GM18511 (cell line): Measurements from ENCODE around the gene CAMTA1.

Experiments used
- ATAC-seq: cut with Tn5 transposase; IDR thresholded peaks from one replicate; pipeline ENCODE4 v1.9.1; 2021; ENCODE audit warnings: mild to moderate bottlenecking, moderate library complexity; ENCODE audit not compliant: unreplicated experiment

The CAMTA1 gene

DNA sequence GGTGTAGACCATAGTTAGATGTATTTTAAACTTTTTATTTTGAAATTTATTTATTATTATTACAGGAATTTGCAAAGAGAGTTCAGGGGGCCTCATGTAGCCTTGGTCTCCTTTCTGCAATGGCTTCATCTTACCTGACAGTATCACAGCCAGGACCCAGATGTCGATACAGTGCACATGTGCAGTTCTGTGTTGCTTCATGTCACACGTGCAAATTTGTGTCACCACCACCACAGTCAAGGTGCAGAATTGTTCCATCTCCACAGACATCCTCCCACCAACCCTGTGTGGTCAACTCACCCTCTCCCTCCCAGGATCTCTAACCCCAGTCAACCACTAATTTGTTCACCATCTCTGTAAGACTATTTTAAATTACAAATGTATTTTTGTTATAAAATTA lies 184.5 kb downstream of the CAMTA1 start:
- no peak for ATAC-seq

DNA sequence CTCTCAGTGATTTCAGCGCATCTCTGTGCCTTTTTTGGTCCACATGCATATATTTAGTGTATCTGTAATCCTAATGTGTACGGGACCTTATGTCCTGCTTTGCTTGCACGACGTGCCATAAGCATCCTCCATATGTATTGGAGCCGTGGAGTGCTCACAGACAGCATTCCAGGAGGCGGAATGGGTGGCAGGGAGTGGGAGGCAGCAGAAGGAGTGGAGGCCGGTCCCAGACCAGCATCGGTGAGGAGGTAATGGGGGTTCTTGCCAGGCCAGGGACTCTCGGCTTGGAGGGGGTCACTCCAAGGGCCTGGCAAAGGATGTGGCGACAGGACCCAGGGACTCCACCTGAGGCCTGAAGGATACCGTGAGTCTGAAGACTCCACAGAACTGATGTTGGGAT lies 185.0 kb downstream of the CAMTA1 start:
- ATAC-seq = no peak

- ATAC-seq = no peak
These were observed 185.8 kb downstream of the CAMTA1 start for GRCh38 chr1:6971048-6971447.

GRCh38 chr1:6971699-6972098 lies 186.4 kb downstream of the CAMTA1 start:
- ATAC-seq = no peak

- ATAC-seq = no peak
These were observed 187.1 kb downstream of the CAMTA1 start for GRCh38 chr1:6972399-6972798.

DNA sequence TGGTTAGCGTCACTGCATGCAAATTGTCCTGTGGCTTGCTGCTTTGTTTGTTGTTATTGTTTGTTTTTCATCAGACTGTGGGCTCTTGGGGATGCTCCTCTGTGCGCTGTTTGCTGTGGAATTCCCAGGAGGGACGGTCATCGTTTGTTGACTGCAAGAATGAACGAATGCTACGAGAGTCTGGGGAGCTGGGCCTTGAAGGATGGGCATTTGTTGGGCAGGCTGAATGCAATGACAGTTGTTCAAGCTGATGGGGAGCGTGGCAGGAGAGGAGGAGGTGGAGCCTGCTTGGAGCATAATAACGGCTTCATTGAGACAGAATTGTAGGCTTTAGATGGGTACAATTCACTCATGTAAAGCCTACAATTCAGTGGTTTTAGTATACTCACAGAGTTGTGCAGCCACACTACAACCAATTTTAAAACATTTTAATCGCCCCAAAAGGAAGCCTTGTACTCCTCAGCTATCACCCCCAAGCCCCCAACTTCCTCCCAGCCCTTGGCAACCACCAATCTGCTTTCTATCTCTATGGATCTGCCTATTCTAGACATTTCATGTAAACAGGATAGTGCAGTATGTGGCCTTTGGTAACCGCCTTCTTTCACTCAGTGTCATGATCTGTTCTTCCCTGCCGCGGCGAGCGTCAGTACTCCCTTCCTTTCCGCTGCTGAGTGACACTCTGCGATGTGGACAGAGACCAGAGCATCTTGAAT lies 190.2 kb downstream of the CAMTA1 start:
- no peak for ATAC-seq

- ATAC-seq = no peak
These were observed 190.8 kb downstream of the CAMTA1 start for GRCh38 chr1:6976044-6976375.

DNA sequence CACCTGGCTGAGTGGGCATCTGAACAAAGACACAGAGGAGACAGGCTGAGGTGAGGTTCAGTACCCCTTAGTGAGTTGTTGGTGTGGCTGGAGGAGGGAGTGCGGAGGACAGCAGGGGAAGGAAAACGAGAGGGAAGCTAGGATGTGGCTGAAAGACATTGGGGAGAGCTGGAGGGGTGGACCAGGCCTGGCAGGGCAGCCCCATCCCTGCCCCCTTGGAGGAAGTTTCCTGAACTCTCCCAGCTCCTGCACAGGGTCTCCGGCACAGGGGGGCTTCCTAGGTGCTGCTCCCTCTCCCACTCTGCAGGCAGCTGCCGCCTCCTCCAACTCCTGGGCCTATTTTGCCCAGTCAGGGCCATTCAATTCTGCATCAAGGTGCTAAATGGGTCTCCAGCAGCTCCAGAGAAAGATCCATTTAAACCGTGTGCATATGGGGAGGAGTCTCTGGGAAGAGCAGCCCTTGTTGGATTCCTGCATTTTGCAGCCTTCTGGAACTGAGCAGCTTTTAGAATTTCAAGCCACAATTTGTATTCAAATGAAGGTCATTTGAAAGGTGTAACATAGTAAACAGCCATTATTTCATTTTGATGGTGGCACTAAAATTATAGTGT lies 193.9 kb downstream of the CAMTA1 start:
- no peak for ATAC-seq

GRCh38 chr1:6981595-6981994 lies 196.3 kb downstream of the CAMTA1 start:
- no peak for ATAC-seq

DNA sequence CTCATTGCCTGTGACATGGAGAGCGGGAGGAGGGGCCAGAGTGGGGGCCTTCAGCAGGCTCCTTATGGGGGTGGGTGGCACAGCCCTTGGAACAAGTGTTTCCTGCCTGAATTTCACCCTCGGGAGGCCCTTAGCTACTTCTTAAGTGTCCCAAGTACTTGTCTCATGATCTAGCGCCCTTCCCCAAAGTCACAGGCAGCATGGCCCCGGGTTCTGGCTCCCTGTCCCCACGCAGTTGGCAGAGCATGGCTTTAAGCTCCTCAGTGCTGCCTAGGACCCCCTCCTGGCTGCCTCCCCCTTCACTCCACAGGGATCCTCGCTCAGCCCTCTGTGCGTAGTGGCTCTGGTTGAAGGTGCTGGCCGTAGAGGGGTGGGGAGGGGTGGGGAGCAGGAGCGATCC lies 197.2 kb downstream of the CAMTA1 start:
- no peak for ATAC-seq

- no peak for ATAC-seq
These were observed 197.6 kb downstream of the CAMTA1 start for GRCh38 chr1:6982860-6983259.

DNA sequence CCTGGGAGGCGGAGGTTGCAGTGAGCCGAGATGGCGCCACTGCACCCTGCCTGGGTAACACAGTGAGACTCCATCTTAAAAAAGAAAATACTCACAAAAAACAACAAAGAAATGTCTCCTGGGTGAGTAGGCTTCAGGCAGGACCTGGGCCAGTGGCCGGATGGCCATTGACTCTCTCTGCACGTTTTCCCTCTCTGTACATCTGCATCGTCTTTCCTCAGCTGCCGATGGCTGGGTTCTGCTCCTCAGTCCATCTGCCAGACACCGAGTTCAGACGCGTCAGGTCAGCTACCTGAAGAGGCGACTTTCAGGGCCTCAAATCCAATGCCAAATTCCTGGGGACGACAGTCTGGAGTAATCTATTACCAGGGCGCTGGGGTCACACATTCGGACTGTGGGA lies 199.3 kb downstream of the CAMTA1 start:
- ATAC-seq = no peak

- ATAC-seq = no peak
These were observed 199.7 kb downstream of the CAMTA1 start for GRCh38 chr1:6984986-6985385.

DNA sequence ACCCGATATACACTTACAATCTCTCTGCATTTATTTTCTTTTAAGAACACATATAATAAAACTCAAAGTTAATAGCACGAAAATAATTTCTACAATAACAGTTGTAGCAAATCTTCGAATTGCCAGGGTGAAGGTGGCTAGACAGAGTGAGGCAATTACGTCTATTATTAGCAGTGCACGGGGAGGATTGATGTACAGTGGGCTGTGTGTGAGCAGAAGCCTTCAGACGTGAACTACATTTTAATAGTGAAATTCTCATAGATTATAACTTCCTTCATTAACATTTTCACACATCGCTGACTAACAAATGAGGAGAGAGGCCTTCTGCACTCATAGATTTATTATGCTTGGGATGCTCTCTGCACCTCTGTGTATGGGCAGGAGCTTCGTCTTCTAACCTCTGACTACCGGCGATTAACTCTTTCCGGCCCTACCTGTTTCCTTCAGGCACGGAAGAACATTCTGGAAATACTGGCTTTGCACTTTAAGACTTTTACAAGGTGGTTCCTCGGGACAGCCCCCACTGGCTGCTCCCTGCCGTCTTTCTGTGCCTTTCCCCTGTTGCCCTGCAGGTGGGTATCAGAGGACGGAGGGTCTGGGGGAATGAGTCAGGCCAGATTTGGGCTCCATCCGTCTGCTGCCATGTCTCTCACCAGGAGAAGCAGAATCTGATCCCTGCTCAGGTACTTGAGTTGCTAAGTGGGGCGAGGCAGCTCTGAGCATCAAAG lies 200.5 kb downstream of the CAMTA1 start:
- ATAC-seq = no peak

GRCh38 chr1:6986281-6986680 lies 201.0 kb downstream of the CAMTA1 start:
- ATAC-seq = no peak

DNA sequence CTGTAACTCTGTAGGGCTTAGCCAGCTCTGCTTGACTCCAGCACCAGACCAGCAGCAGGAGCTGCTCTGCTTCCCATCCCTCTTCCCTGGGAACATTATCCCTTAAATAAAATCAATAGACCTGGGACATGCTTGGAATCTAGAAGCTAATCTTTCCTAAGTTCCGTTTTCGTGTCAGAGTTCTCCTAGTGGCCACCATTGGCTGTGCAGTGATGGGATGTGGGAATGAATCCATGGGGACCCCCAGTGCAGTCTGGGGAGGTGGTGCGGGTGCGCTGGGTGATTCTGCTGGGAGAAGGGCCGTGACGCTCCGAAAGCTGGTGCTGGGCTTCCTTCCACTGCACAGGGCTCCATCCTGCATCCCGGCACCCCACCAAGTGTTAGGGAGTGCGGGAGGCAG lies 202.7 kb downstream of the CAMTA1 start:
- ATAC-seq = no peak

GRCh38 chr1:6988796-6989195 lies 203.5 kb downstream of the CAMTA1 start:
- no peak for ATAC-seq

- ATAC-seq = no peak
These were observed 204.2 kb downstream of the CAMTA1 start for GRCh38 chr1:6989212-6990159.

DNA sequence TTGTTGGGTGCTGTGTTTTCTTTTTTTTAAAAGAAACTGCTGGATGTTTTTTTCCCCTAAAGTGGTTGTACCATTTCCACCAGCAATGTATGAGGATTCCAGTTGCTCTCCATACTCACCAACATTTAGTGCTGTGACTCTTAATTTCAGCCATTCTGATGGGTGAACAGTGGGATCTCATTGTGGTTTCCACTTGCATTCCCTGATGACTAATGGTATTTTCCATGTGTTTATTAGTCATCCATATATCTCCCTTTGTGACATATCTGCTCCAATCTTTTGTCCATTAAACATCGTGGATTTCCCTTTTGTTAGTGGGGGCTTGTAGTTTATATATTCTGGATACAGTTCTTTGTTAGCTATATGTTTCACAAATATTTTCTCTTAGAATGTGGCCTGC lies 206.0 kb downstream of the CAMTA1 start:
- no peak for ATAC-seq

GRCh38 chr1:6995789-6996188 lies 210.5 kb downstream of the CAMTA1 start:
- ATAC-seq = no peak

DNA sequence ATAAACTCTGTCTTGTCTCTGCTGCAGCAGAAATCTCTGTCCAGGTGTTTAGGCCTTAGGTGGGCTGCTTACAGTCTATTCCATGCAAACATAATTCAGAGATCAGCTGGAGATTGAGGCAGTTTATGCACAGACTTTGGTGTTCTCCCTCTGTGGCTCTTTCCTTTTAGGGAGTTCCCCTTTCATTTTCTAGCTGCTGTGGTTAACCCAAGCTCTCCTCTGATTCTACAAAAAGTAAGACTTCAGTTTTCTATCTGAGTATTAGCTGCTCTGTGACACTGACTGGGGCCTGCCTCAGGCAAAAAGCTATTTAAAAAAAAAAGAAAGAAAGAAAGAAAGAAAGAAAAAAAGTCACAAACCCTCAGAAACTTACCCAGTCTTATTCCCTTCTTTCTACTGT lies 211.1 kb downstream of the CAMTA1 start:
- no peak for ATAC-seq
